HFFc6 (cell line): ENCODE results near the gene TSPAN9. TPM values are rescaled to one million over a fixed set of nuclear protein-coding genes. Genes with fewer than 3 reads are reported as not detected.

Experiments used
- DNase-seq: peaks from one replicate; pipeline ENCODE4 v3.0.0-alpha.2; 2018
- H3K27ac Mint-ChIP-seq: 2 replicates; pipeline ENCODE4 v1.8.0; 2020; ENCODE audit warnings: mild to moderate bottlenecking, mixed read lengths
- H3K27me3 Mint-ChIP-seq: 2 replicates; pipeline ENCODE4 v1.8.0; 2021; ENCODE audit warnings: mild to moderate bottlenecking, moderate library complexity, mixed read lengths; ENCODE audit not compliant: insufficient read depth
- H3K36me3 Mint-ChIP-seq: 2 replicates; pipeline ENCODE4 v1.8.0; 2021; ENCODE audit warnings: low read depth, mixed read lengths
- H3K4me1 Mint-ChIP-seq: 2 replicates; pipeline ENCODE4 v1.8.0; 2020; ENCODE audit warnings: low read depth, mixed read lengths
- H3K4me3 Mint-ChIP-seq: 2 replicates; pipeline ENCODE4 v1.8.0; 2020; ENCODE audit warnings: mild to moderate bottlenecking, moderate library complexity, mixed read lengths
- H3K9me3 Mint-ChIP-seq: 2 replicates; pipeline ENCODE4 v1.8.0; 2020; ENCODE audit warnings: mild to moderate bottlenecking, mixed read lengths
- CTCF ChIP-seq: fragments of 200-600 bp; sonication (generic); IDR thresholded peaks from 2 replicates; pipeline ENCODE4 v1.5.0; 2021; ENCODE audit warnings: antibody characterized with exemption, mild to moderate bottlenecking
- total RNA-seq, 6 experiments: library from RNA; stranded (reverse); fragmentation: NEBNext Ultra II Directional; extraction: Animal tissue kit (Norgen Biotek cat#: 25700); gene quantifications; 2 replicates in 1 of 6; 3 replicates in 5 of 6; pipeline ENCODE4 v1.2.3, GENCODE V29; 2021

The TSPAN9 gene
- total RNA-seq, 6 experiments from 2014 or later, result 18.1 to 35.8 (median 22.7) TPM

- H3K27me3 Mint-ChIP-seq, result peaks cover 5% of the 10 kb centered on the region; the same call in 1 of the 2 replicates
- H3K4me1 Mint-ChIP-seq, result peaks cover 6% of the 10 kb centered on the region
- no peak overlapping the region for H3K4me3 Mint-ChIP-seq
- no peak for TF ChIP-seq CTCF
- no peaks in the 10 kb centered on the region for H3K36me3 Mint-ChIP-seq
- no peak overlapping the region for H3K27ac Mint-ChIP-seq
- DNase-seq, result no peak
- H3K9me3 Mint-ChIP-seq, result no peaks in the 10 kb centered on the region
These were observed 185.3 kb downstream of the TSPAN9 start for GRCh38 chr12:3262470-3262869.

GRCh38 chr12:3263282-3263681 lies 186.1 kb downstream of the TSPAN9 start:
- H3K9me3 Mint-ChIP-seq, result no peaks in the 10 kb centered on the region
- no peaks in the 10 kb centered on the region for H3K4me1 Mint-ChIP-seq
- no peaks in the 10 kb centered on the region for H3K36me3 Mint-ChIP-seq
- H3K4me3 Mint-ChIP-seq, result no peak overlapping the region
- TF ChIP-seq CTCF, result no peak
- DNase-seq, result no peak
- no peak overlapping the region for H3K27ac Mint-ChIP-seq
- H3K27me3 Mint-ChIP-seq, result peaks cover 5% of the 10 kb centered on the region; the same call in 1 of the 2 replicates

GRCh38 chr12:3263939-3264922 lies 187.1 kb downstream of the TSPAN9 start:
- H3K27ac Mint-ChIP-seq, result no peak overlapping the region
- no peak for DNase-seq

GRCh38 chr12:3265406-3265805 lies 188.2 kb downstream of the TSPAN9 start:
- Mint-ChIP-seq H3K36me3 (no peaks in the 10 kb centered on the region), H3K4me1 (no peaks in the 10 kb centered on the region), H3K27ac (no peak overlapping the region), H3K27me3 (no peaks in the 10 kb centered on the region; the same call in 1 of the 2 replicates), H3K4me3 (no peak overlapping the region), H3K9me3 (no peaks in the 10 kb centered on the region)
- no peak for DNase-seq
- TF ChIP-seq CTCF, result no peak

More at GRCh38 chr12:3263939-3264922, 187.1 kb downstream of the TSPAN9 start:
- H3K9me3 Mint-ChIP-seq, result no peaks in the 10 kb centered on the region
- H3K4me3 Mint-ChIP-seq, result no peak overlapping the region
- peaks cover 5% of the 10 kb centered on the region; the same call in 1 of the 2 replicates for H3K27me3 Mint-ChIP-seq
- no peaks in the 10 kb centered on the region for H3K4me1 Mint-ChIP-seq
- TF ChIP-seq CTCF, result no peak
- no peaks in the 10 kb centered on the region for H3K36me3 Mint-ChIP-seq

GRCh38 chr12:3266638-3267037 lies 189.5 kb downstream of the TSPAN9 start:
- no peaks in the 10 kb centered on the region; the same call in 1 of the 2 replicates for H3K4me1 Mint-ChIP-seq
- H3K36me3 Mint-ChIP-seq, result no peaks in the 10 kb centered on the region
- no peak for TF ChIP-seq CTCF
- H3K4me3 Mint-ChIP-seq, result no peak overlapping the region
- no peak overlapping the region for H3K27ac Mint-ChIP-seq
- H3K9me3 Mint-ChIP-seq, result no peaks in the 10 kb centered on the region
- H3K27me3 Mint-ChIP-seq, result peaks cover 7% of the 10 kb centered on the region
- DNase-seq, result no peak
